MM.1S (cell line): ENCODE results near the gene DCST1.

Experiments used
- CTCF ChIP-seq: fragments of 300-600 bp; sonication (generic); IDR thresholded peaks from 2 replicates; pipeline ENCODE4 v1.5.1; 2016; ENCODE audit warnings: antibody characterized with exemption, low read length, mixed read lengths
- EZH2 ChIP-seq: fragments of 300-600 bp; sonication (generic); optimal IDR thresholded peaks from 2 replicates; pipeline ENCODE3; 2017; ENCODE audit warnings: low read depth, mild to moderate bottlenecking, antibody characterized with exemption, low read length, mixed read lengths

- TF ChIP-seq CTCF (no peak), EZH2 (no peak)
Measured at GRCh38 chr1:155072531-155073289, 39.1 kb downstream of the DCST1 start.
